ENCODE results near the gene SYNDIG1.

GRCh38 chr20:24423390-24424313, 45.8 kb upstream of the SYNDIG1 start:
- TF ChIP-seq SUZ12 (IDR thresholded peaks at IDR 0.05) (no peak), FOXM1 (IDR thresholded peaks at IDR 0.05; ENCODE audit: borderline replicate concordance) (no peak), ELF4 (IDR thresholded peaks at IDR 0.05) (no peak), FOXA1 (IDR thresholded peaks at IDR 0.05) (no peak), ZNF384 (IDR thresholded peaks at IDR 0.05) (no peak), CTBP1 (IDR thresholded peaks at IDR 0.05; ENCODE audit: borderline replicate concordance) (no peak), L3MBTL2 (conservative IDR thresholded peaks at IDR 0.05) (no peak), HDGF (IDR thresholded peaks at IDR 0.05; ENCODE audit: borderline replicate concordance) (no peak), TARDBP (IDR thresholded peaks at IDR 0.05) (no peak), BHLHE40 (IDR thresholded peaks at IDR 0.05; ENCODE audit: borderline replicate concordance) (no peak), LEF1 (IDR thresholded peaks at IDR 0.05; ENCODE audit: borderline replicate concordance) (no peak), FOXK2 (IDR thresholded peaks at IDR 0.05) (no peak), PKNOX1 (IDR thresholded peaks at IDR 0.05) (no peak), SP1 (IDR thresholded peaks at IDR 0.05) (no peak)
